Mesenchymal stem cell (in vitro differentiated cells and primary cell): ENCODE results near the gene PTCH1.
A peak's percentile ranks its signal among the peaks of the same experiment; 100 is the strongest.

Experiments used
- DNase-seq: peaks from one replicate; pipeline ENCODE4 v3.0.0-alpha.2; 2013
- H2AFZ ChIP-seq: one replicate; pipeline ENCODE4 v1.6.1; 2013; ENCODE audit warnings: low read depth, mild to moderate bottlenecking, control low read depth, inconsistent platforms, low read length, moderate library complexity
- H2AK5ac ChIP-seq: 2 replicates; pipeline ENCODE4 v1.6.1; 2013; ENCODE audit warnings: low read length, moderate library complexity, mild to moderate bottlenecking, inconsistent platforms; ENCODE audit not compliant: severe bottlenecking
- H2BK120ac ChIP-seq: one replicate; pipeline ENCODE4 v1.6.1; 2013; ENCODE audit warnings: low read depth, mild to moderate bottlenecking, inconsistent platforms, low read length, moderate library complexity
- H2BK12ac ChIP-seq, 2 experiments: one replicate each; pipeline ENCODE4 v1.6.1; 2013; ENCODE audit warnings: inconsistent platforms in 2 of 2, low read length in 2 of 2, mild to moderate bottlenecking in 2 of 2, moderate library complexity in 2 of 2, control low read depth in 1 of 2
- H2BK15ac ChIP-seq: one replicate; pipeline ENCODE4 v1.6.1; 2013; ENCODE audit warnings: mild to moderate bottlenecking, low read depth, inconsistent platforms; ENCODE audit not compliant: poor library complexity, severe bottlenecking
- H2BK5ac ChIP-seq: 2 replicates; pipeline ENCODE4 v1.6.1; 2013; ENCODE audit warnings: low read depth, mild to moderate bottlenecking, low read length, control low read depth, inconsistent platforms; ENCODE audit not compliant: poor library complexity, severe bottlenecking
- H3K14ac ChIP-seq, 2 experiments: one replicate each; pipeline ENCODE4 v1.6.1; 2013; ENCODE audit warnings: inconsistent platforms in 2 of 2, low read length in 2 of 2, control low read depth in 1 of 2, mild to moderate bottlenecking in 1 of 2, moderate library complexity in 1 of 2
- H3K18ac ChIP-seq, 2 experiments: one replicate each; pipeline ENCODE4 v1.6.1; 2013; ENCODE audit warnings: inconsistent platforms in 2 of 2, low read length in 2 of 2, control low read depth in 1 of 2, low read depth in 1 of 2, mild to moderate bottlenecking in 1 of 2
- H3K23ac ChIP-seq, 2 experiments: one replicate each; pipeline ENCODE4 v1.6.1; 2013; ENCODE audit warnings: inconsistent platforms in 2 of 2, low read length in 2 of 2, mild to moderate bottlenecking in 2 of 2, moderate library complexity in 2 of 2, control low read depth in 1 of 2
- H3K27ac ChIP-seq: 2 replicates; pipeline ENCODE4 v1.5.1; 2013; ENCODE audit warnings: mild to moderate bottlenecking, moderate library complexity, low read length, control low read depth, inconsistent platforms; ENCODE audit not compliant: poor library complexity, severe bottlenecking
- H3K27me3 ChIP-seq, 2 experiments: 2 replicates each; pipeline versions ENCODE4 v1.6.1 to v1.7.0; 2013; ENCODE audit warnings: low read length in 2 of 2, mild to moderate bottlenecking in 2 of 2, moderate library complexity in 2 of 2, control low read depth in 1 of 2, inconsistent platforms in 1 of 2; ENCODE audit not compliant: control insufficient read depth in 1 of 2, insufficient read depth in 1 of 2
- H3K36me3 ChIP-seq, 2 experiments: 2 replicates each; pipeline versions ENCODE4 v1.6.1 to v1.7.0; 2013; ENCODE audit warnings: low read length in 2 of 2, control low read depth in 1 of 2, inconsistent platforms in 1 of 2, low read depth in 1 of 2, mild to moderate bottlenecking in 1 of 2; ENCODE audit not compliant: insufficient read depth in 2 of 2, control insufficient read depth in 1 of 2
- H3K4ac ChIP-seq, 2 experiments: one replicate each; pipeline ENCODE4 v1.6.1; 2013; ENCODE audit warnings: inconsistent platforms in 2 of 2, low read length in 2 of 2, mild to moderate bottlenecking in 2 of 2, moderate library complexity in 2 of 2, control low read depth in 1 of 2, low read depth in 1 of 2
- H3K4me1 ChIP-seq: 2 replicates; pipeline ENCODE4 v1.6.1; 2013; ENCODE audit warnings: low read depth, low read length, control low read depth; ENCODE audit not compliant: control insufficient read depth, insufficient read depth
- H3K4me2 ChIP-seq: 2 replicates; pipeline ENCODE4 v1.6.1; 2013; ENCODE audit warnings: low read length, mild to moderate bottlenecking, inconsistent platforms; ENCODE audit not compliant: poor library complexity, severe bottlenecking
- H3K4me3 ChIP-seq, 2 experiments: 2 replicates each; pipeline versions ENCODE4 v1.5.1 to v1.7.0; 2013; ENCODE audit warnings: low read length in 2 of 2, mild to moderate bottlenecking in 2 of 2, control low read depth in 1 of 2, low read depth in 1 of 2; ENCODE audit not compliant: insufficient read depth in 1 of 2
- H3K79me1 ChIP-seq: replicated peaks from 2 replicates; pipeline ENCODE4 v1.6.1; 2013; ENCODE audit warnings: mild to moderate bottlenecking, control low read depth, low read length, inconsistent platforms; ENCODE audit not compliant: poor library complexity, severe bottlenecking
- H3K9ac ChIP-seq: 2 replicates; pipeline ENCODE4 v1.7.0; 2013; ENCODE audit warnings: mild to moderate bottlenecking, low read length, moderate library complexity
- H3K9me3 ChIP-seq: 2 replicates; pipeline ENCODE4 v1.7.0; 2013; ENCODE audit warnings: mild to moderate bottlenecking, low read length; ENCODE audit not compliant: control insufficient read depth
- H4K8ac ChIP-seq: one replicate; pipeline ENCODE4 v1.6.1; 2013; ENCODE audit warnings: inconsistent platforms, mild to moderate bottlenecking, low read length, moderate library complexity
- H4K91ac ChIP-seq: one replicate; pipeline ENCODE4 v1.6.1; 2013; ENCODE audit warnings: mild to moderate bottlenecking, low read length, inconsistent platforms
- WGBS: methylation state at CpG from one replicate; pipeline ENCODE4 v1.1.7; 2013; ENCODE audit warnings: mixed read lengths; 5-methylcytosine and 5-hydroxymethylcytosine counted together

The PTCH1 gene

DNA sequence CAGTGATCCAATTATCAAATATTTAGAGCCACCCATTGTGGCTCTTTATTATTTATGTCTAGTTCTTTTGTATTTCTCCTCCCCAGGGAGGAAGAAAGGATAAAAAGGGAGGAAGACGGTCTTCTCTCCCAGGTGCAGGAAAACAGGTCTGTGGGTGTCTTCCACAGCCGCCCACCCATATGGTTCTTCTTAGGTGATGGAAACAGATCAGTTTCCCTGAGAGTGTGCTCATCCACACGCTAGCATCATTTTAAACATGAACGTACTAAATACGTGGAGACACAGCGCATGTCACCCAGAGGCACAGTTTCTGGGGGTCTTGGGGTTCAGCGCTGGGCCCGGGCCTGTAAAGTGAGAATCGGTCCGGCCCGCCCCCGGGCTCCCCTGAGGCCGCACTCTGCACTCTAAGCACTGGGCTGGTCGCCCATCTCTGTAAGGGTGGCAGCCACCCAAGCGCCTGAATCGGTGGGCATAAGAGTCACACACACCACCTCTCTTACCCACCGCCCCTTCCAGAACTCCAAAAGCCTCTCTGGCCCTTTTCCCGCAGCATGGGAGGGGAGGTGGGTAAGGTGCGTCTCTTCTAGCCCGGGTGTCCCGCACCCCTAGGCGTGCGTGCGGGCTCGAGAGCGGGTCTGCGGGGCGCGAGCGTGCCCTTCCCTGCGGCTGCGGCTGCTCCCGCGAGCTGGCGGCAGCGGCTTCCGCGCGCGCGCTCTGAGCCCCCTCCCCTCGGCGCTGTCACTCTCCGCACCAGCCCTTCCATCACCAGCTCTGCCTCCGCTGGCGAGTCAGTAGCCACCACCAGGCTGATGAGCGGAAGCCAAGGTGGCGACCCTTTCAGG is 1.3 kb downstream of the PTCH1 start:
- Histone ChIP-seq H3K4me3 (peak overlapping the region; percentile 64 to 76), H3K27ac (no peak overlapping the region), H3K9me3 (peaks cover 9% of the 10 kb centered on the region), H4K8ac (no peak overlapping the region), H2BK5ac (no peak overlapping the region), H4K91ac (peak overlapping the region; percentile 7), H2BK12ac (no peak overlapping the region), H2AK5ac (no peak overlapping the region), H3K27me3 (peaks cover 0 to 28% of the 10 kb centered on the region in 2 experiments), H3K18ac (peak overlapping the region in 1 of 2 experiments; percentile 64), H3K36me3 (no peaks in the 10 kb centered on the region), H3K79me1 (peaks cover 6% of the 10 kb centered on the region), H3K14ac (peak overlapping the region in 1 of 2 experiments; percentile 75), H3K4ac (peak overlapping the region in 1 of 2 experiments; percentile 56), H3K4me1 (peaks cover 19% of the 10 kb centered on the region), H2BK120ac (peak overlapping the region; percentile 38), H2AFZ (peak overlapping the region; percentile 56), H3K4me2 (peak overlapping the region; percentile 98), H3K23ac (peak overlapping the region in 1 of 2 experiments; percentile 97), H3K9ac (peak overlapping the region; percentile 11), H2BK15ac (peak overlapping the region; percentile 80)
- 11% methylated on average over 28 of the region's 48 CpGs for WGBS
- peak; percentile 11 for DNase-seq

DNA sequence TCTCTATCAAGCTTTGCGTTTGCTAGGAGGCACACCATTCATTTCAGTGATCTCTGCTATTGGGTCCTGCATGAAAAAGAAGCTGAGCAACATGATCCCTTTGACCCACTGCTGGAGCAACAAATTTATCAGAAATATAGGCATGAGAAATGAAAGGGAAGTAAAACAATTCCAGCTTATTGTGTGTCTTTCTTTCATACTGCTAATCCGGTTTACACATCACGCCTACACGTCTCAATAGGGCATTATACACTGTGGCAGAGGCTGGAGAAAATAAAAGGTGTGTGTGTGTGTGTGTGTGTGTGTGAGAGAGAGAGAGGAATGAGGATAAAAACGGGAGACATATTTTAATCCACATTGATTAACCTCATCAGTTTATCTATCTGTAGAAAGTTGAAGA is 2.4 kb downstream of the PTCH1 start:
- no peak overlapping the region for H4K8ac ChIP-seq
- H3K27ac ChIP-seq = no peak overlapping the region
- H3K36me3 ChIP-seq = no peaks in the 10 kb centered on the region
- H3K4me2 ChIP-seq = no peak overlapping the region
- 93% methylated on average over 4 of the region's 5 CpGs for WGBS
- no peak for DNase-seq
- H3K23ac ChIP-seq = no peak overlapping the region
- no peak overlapping the region for H3K14ac ChIP-seq
- H2AFZ ChIP-seq = no peak overlapping the region
- H3K9ac ChIP-seq = no peak overlapping the region
- no peak overlapping the region for H3K4me3 ChIP-seq
- peaks cover 2% of the 10 kb centered on the region for H3K9me3 ChIP-seq
- H2BK120ac ChIP-seq = no peak overlapping the region
- H3K4me1 ChIP-seq = peaks cover 21% of the 10 kb centered on the region
- H2AK5ac ChIP-seq = no peak overlapping the region
- H4K91ac ChIP-seq = no peak overlapping the region
- H3K27me3 ChIP-seq = peaks cover 0 to 23% of the 10 kb centered on the region in 2 experiments
- H2BK15ac ChIP-seq = no peak overlapping the region
- H3K18ac ChIP-seq = no peak overlapping the region
- H2BK5ac ChIP-seq = no peak overlapping the region
- peaks cover 6% of the 10 kb centered on the region for H3K79me1 ChIP-seq
- H3K4ac ChIP-seq = no peak overlapping the region
- H2BK12ac ChIP-seq = no peak overlapping the region

GRCh38 chr9:95513711-95514110 is 3.1 kb downstream of the PTCH1 start:
- Histone ChIP-seq H2AK5ac (no peak overlapping the region), H2BK120ac (no peak overlapping the region), H3K23ac (no peak overlapping the region), H3K9me3 (no peaks in the 10 kb centered on the region), H3K36me3 (no peaks in the 10 kb centered on the region), H4K8ac (no peak overlapping the region), H3K4me2 (no peak overlapping the region), H3K18ac (no peak overlapping the region), H2AFZ (no peak overlapping the region), H3K9ac (no peak overlapping the region), H3K79me1 (peaks cover 6% of the 10 kb centered on the region), H3K14ac (no peak overlapping the region), H3K27ac (no peak overlapping the region), H2BK15ac (no peak overlapping the region), H2BK12ac (no peak overlapping the region), H3K27me3 (peaks cover 0 to 22% of the 10 kb centered on the region in 2 experiments), H3K4me1 (peaks cover 22% of the 10 kb centered on the region), H3K4ac (no peak overlapping the region), H3K4me3 (no peak overlapping the region), H2BK5ac (no peak overlapping the region), H4K91ac (no peak overlapping the region)
- DNase-seq = no peak
- 45% methylated on average over 4 of the region's 4 CpGs for WGBS

DNA sequence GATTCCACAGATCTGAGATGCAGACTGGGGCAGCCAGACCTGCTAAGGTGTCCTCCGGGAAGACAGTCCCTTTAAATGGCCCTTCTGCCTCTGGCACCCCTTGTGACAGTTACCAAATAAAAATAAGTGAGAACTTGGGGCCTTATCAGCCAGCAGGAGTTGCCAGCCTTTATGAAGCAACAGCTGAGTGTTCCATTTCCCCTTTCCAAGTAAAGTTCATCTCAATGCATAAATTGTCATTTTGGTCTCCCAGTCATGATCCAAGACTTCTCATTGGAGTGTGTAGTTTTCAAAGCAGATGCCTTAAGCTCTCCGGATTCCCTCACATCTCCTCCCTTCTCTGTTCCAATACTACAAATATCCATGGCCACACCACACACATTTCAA is 4.1 kb downstream of the PTCH1 start:
- H3K9me3 ChIP-seq = no peaks in the 10 kb centered on the region
- H3K4me2 ChIP-seq = peak overlapping the region; percentile 93
- peak overlapping the region in 1 of 2 experiments; percentile 95 for H3K4me3 ChIP-seq
- peaks cover 22% of the 10 kb centered on the region for H3K4me1 ChIP-seq
- H3K14ac ChIP-seq = no peak overlapping the region
- no peaks in the 10 kb centered on the region for H3K36me3 ChIP-seq
- no peak overlapping the region for H2BK120ac ChIP-seq
- H4K91ac ChIP-seq = no peak overlapping the region
- no peak overlapping the region for H3K18ac ChIP-seq
- DNase-seq = peak; percentile 25
- H3K4ac ChIP-seq = no peak overlapping the region
- H3K79me1 ChIP-seq = peaks cover 8% of the 10 kb centered on the region
- H2AK5ac ChIP-seq = no peak overlapping the region
- H3K27me3 ChIP-seq = peaks cover 0 to 14% of the 10 kb centered on the region in 2 experiments
- 7% methylated on average over 2 of the region's 2 CpGs for WGBS
- no peak overlapping the region for H2BK5ac ChIP-seq
- no peak overlapping the region for H2AFZ ChIP-seq
- H2BK15ac ChIP-seq = no peak overlapping the region
- no peak overlapping the region for H3K9ac ChIP-seq
- no peak overlapping the region for H3K27ac ChIP-seq
- H4K8ac ChIP-seq = peak overlapping the region; percentile 51
- no peak overlapping the region for H2BK12ac ChIP-seq
- no peak overlapping the region for H3K23ac ChIP-seq
